KBM-7 (cell line): Measurements from ENCODE around the gene OR5F1.

Experiments
- DNase-seq: peaks from one replicate; pipeline ENCODE4 v3.0.0-alpha.2; 2015
- in situ Hi-C: fragments of 300-500 bp; cut with MboI; formaldehyde crosslinking; loops from 2 replicates; pipeline ENCODE4 v1.14.3; 2020; ENCODE audit warnings: low sequenced_read_pairs, low pct_unique_long_range_greater_than_20kb, mixed read lengths

Gene OR5F1

GRCh38 chr11:55994525-55994924 is at the start of gene OR5F1:
Gene OR5F1 (minus strand): TSS chr11:55994625. CDS start chr11:55994625, 0 bp downstream.
- in situ Hi-C loops: no loop called here
- no peak for DNase-seq

GRCh38 chr11:56027354-56027753 is 32.9 kb upstream of the OR5F1 start, which contains the start of gene OR5AS1:
Gene OR5AS1 (plus strand): TSS chr11:56027654. CDS start chr11:56030419, 2,765 bp downstream.
- in situ Hi-C loops: no loop called here
- no peak for DNase-seq

DNA sequence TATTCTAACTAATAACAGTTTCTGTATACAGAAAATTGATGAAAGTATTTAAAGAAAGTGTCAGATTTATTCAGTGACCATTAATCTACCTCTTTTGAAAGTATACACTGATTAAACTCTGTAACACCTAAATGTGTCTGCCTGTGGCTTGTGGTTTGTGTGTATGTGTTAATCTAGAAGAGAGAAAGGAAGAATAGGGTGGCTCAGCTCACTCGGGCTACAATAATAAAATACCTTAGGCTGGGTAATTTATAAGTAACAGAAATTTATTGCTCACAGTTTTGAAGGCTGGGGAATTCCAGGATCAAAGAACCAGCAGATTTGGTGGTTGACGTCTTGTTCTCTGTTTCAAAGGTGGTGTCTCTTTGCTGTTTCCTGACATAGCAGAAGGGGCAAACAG is 19.4 kb upstream of the OR5F1 start:
- in situ Hi-C loops: no loop called here
- no peak for DNase-seq

DNA sequence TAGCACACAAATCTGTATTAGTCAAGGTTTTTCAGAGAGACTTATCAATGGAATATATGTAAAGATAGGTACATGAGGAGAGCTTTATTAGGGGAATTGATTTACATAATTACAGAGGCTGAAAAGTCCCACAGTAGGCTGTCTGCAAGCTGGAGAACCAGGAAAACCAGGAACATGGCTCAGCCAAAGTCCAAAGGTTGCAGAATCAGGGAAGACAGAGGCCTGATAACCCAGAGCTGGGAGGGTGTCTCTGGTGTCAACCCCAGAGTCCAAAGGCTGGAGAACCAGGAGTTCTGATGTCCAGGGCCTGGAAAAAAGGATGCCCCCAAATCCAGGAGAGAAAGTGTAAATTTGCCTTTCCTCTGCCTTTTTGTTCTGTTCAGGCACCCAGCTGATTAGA is 16.3 kb upstream of the OR5F1 start:
- in situ Hi-C loops: no loop called here
- no peak for DNase-seq

DNA sequence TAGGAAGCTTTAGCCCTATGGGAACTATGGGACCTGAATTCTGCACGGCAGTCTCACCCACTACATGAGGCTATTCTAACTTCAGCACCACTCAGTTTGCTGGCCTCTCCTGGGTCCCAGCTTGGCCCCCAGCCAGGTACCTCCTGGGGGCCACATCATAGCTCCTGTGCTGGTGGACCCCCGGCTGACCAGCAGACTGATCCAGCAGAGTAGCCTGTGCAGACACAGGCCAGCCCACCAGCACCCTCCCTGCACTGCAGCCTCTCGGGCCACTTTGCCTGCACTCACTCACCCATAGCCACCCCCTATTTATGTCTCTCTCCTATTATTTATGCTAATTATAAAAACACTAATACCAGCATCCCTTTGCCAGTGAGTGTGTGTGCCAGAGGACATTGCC is 23.5 kb downstream of the OR5F1 start:
- DNase-seq: no peak
- in situ Hi-C loops: no loop called here

DNA sequence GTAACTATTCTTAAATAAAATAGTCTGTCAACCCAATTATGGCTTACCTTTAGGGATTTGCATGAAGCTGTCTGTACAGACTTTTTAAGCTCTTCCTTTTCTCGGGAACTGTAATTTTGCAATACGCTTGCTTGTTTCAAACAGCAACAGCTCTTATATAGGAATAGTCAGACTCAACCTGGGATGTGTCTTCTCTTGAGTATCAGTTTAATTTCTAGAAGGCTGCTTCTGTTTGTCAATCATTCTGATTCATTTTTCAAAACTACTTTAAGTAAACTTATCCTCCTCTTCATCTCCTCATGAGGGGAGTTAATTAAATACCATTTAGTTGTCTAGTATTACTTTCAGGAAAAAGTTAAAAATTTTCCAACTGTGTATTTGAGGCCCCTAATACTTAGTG is 24.6 kb downstream of the OR5F1 start, which contains the start of gene OR10AG1:
OR10AG1 (minus strand) TSS at position 101 of the 400 bp plus-strand sequence; CDS start at position 63, 38 bp downstream.
- DNase-seq: no peak
- in situ Hi-C loops: no loop called here

- no peak for DNase-seq
- in situ Hi-C loops: no loop called here
Measured at GRCh38 chr11:55967914-55968313, 26.5 kb downstream of the OR5F1 start.

GRCh38 chr11:55966391-55966790 is 28.0 kb downstream of the OR5F1 start:
- no peak for DNase-seq
- in situ Hi-C loops: no loop called here

GRCh38 chr11:55956521-55956920 is 37.9 kb downstream of the OR5F1 start:
- in situ Hi-C loops: no loop called here

DNA sequence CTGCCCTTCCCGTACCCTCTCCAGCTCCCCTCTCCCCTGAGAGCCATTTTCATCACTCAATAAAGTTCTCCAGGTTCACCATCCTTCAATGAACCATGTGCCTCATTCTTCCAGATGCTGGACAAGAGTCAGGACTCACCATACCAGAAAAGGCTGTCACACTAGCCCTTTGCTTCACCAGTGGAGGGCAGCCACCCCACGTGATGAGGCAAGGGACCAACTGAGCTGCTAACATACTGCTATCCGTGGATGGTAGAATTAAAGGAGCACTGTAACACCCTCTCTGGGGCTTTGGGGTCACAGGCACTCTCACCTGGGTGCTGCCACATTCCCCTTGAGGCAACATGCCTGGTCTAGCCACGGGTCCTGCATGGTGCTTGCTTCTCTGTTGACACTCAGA is 45.1 kb downstream of the OR5F1 start:
- in situ Hi-C loops: loop anchor here (25.0 kb wide), 1 partner anchor 838 kb away; no protein-coding TSS in a partner anchor
- DNase-seq: no peak

More at GRCh38 chr11:55956521-55956920, 37.9 kb downstream of the OR5F1 start:
- DNase-seq: no peak
